Subcutaneous abdominal adipose tissue (tissue), 5 donors: Measurements from ENCODE around the gene TMEFF2.
A peak's percentile ranks its signal among the peaks of the same experiment; 100 is the strongest.
"Not testable (repeated sequence)": the region's sequence is repeated elsewhere in the genome, so short reads cannot be mapped to it uniquely, and the experiment has no call there.

Experiments used
- H3K27ac ChIP-seq: one replicate; pipeline ENCODE4 v1.7.0; 2013; ENCODE audit warnings: low read depth, mild to moderate bottlenecking, inconsistent platforms, low read length, moderate library complexity
- H3K27me3 ChIP-seq, 5 donors: one replicate each; pipeline ENCODE4 v1.7.0; 2013; ENCODE audit warnings: low read length in 5 of 5, inconsistent platforms in 1 of 5; ENCODE audit not compliant: control insufficient read depth in 5 of 5, insufficient read depth in 4 of 5
- H3K36me3 ChIP-seq, 5 donors: one replicate each; pipeline ENCODE4 v1.7.0; 2013; ENCODE audit warnings: low read length in 5 of 5; ENCODE audit not compliant: control insufficient read depth in 5 of 5, insufficient read depth in 5 of 5
- H3K4me1 ChIP-seq, 5 donors: one replicate each; pipeline ENCODE4 v1.7.0; 2013; ENCODE audit warnings: low read length in 5 of 5, mild to moderate bottlenecking in 3 of 5, moderate library complexity in 1 of 5; ENCODE audit not compliant: control insufficient read depth in 5 of 5, insufficient read depth in 5 of 5
- H3K4me3 ChIP-seq, 5 donors: one replicate each; pipeline ENCODE4 v1.7.0; 2013; ENCODE audit warnings: low read length in 5 of 5, low read depth in 1 of 5
- H3K9ac ChIP-seq, 5 donors: one replicate each; pipeline ENCODE4 v1.7.0; 2013; ENCODE audit warnings: low read length in 5 of 5, mild to moderate bottlenecking in 4 of 5, moderate library complexity in 3 of 5
- H3K9me3 ChIP-seq, 5 donors: one replicate each; pipeline ENCODE4 v1.7.0; 2013; ENCODE audit warnings: low read length in 5 of 5; ENCODE audit not compliant: control insufficient read depth in 5 of 5
- donor health status: healthy.
- donor health status: healthy.
- donor health status: healthy.
- donor health status: healthy.
- donor health status: healthy.

TMEFF2 gene

DNA sequence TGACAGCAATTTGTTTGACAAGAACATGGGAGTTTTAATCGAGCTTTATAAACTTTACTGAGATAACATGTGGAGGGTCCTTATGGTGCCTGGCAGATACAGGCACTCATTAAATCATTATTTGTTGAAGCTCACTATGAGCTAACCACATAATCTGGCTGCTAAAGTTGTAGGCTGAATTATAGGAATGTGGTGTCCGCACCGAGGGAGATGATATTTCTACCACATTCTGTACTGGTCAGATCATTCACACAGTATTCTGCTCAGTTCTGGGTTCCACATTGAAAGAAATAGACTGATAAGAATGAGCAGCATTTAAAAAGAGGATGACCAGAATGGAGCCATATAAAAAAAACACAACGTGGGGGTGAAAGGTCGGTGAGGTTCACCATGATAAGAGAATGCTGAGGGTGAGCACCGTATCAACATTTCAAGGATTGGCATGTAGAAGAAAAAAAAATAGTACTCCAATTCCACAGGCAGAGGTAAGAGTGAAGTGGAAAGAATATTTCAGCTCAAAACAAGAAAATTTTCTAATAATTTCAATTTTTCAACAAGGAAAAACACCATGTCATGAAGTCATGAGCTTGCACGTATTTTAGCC is 54.4 kb downstream of the TMEFF2 start:
- H3K4me3 ChIP-seq: no peak overlapping the region

DNA sequence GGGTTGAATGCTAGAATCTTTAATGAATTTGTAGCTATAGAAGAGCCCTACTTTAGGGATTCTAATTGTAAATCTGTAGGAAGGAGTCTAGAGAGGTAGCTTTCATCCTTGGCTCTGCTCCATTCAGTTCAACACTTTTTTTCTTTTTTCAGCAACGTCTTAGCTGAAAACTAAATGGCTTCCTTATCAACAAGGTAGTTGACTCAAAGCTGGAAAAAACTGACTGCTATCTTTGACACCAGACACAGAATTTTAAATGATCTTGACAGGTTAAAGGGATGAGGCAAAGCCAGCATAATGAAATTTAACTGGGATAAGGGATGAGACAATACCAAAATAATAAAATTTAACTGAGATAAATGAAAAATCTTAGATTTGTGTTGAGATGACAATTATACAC is 54.9 kb downstream of the TMEFF2 start:
- Histone ChIP-seq H3K36me3 (no peaks in the 10 kb centered on the region), H3K27ac (no peak overlapping the region), H3K9ac (no peak overlapping the region), H3K4me1 (no peaks in the 10 kb centered on the region), H3K9me3 (no peaks in the 10 kb centered on the region), H3K4me3 (no peak overlapping the region), H3K27me3 (no peaks in the 10 kb centered on the region)

More for the DNA sequence above, 54.4 kb downstream of the TMEFF2 start:
- Histone ChIP-seq H3K27me3 (no peaks in the 10 kb centered on the region), H3K27ac (no peak overlapping the region), H3K36me3 (no peaks in the 10 kb centered on the region), H3K4me1 (no peaks in the 10 kb centered on the region), H3K9me3 (no peaks in the 10 kb centered on the region), H3K9ac (no peak overlapping the region)

DNA sequence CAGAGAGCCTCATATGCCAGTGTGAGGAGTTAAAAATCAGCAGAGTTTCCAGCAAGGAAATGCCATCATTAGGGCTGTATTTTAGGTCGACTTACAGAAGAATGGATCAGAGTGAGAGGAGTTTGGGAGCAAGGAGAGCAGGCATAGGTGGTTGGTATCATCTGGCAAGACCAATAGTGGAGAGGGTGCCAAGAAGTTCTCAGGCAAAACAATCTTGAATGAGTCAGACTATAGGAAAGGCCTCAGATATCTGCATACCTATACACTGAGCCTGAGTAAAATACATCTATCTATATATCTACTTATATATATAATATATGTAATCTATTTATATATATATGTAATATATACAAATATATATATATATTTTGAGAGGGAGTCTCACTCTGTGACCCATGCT is 57.3 kb downstream of the TMEFF2 start:
- Histone ChIP-seq H3K27me3 (no peaks in the 10 kb centered on the region), H3K27ac (no peak overlapping the region), H3K4me1 (no peaks in the 10 kb centered on the region), H3K9ac (no peak overlapping the region), H3K36me3 (no peaks in the 10 kb centered on the region), H3K4me3 (no peak overlapping the region), H3K9me3 (no peaks in the 10 kb centered on the region)

DNA sequence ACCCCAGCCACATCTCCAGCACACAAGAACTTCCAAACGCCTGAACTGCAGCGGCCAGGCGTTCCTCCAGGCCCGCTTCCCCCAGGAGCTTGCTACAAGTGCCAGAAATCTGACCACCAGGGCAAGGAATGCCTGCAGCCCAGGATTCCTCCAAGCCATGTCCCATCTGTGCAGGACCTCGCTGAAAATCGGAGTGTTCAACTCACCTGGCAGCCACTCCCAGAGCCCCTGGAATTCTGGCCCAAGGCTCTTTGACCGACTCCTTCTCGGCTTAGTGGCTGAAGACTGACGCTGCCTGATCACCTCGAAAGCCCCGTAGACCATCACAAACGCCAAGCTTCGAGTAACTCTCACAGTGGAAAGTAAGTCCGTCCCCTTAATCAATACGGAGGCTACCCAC is 62.1 kb downstream of the TMEFF2 start:
- H3K36me3 ChIP-seq, H3K4me3 ChIP-seq, H3K27ac ChIP-seq, H3K9me3 ChIP-seq, H3K9ac ChIP-seq, H3K27me3 ChIP-seq: not testable (repeated sequence)
- peaks cover 0 to 14% (median 6%) of the 10 kb centered on the region in 5 donors for H3K4me1 ChIP-seq

DNA sequence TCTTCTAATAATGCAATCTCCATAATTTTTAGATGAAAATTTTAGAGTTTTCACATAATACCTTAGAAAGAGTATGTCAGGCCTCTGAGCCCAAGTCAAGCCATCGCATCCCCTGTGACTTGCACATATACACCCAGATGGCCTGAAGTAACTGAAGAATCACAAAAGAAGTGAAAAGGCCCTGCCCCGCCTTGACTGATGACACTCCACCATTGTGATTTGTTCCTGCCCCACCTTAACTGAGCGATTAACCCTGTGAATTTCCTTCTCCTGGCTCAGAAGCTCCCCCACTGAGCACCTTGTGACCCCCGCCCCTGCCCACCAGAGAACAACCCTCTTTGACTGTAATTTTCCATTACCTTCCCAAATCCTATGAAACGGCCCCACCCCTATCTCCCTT is 64.4 kb downstream of the TMEFF2 start:
- not testable (repeated sequence) for H3K27me3 ChIP-seq, H3K9me3 ChIP-seq, H3K4me3 ChIP-seq, H3K27ac ChIP-seq, H3K9ac ChIP-seq, H3K36me3 ChIP-seq
- peaks cover 0 to 27% (median 16%) of the 10 kb centered on the region in 5 donors for H3K4me1 ChIP-seq

DNA sequence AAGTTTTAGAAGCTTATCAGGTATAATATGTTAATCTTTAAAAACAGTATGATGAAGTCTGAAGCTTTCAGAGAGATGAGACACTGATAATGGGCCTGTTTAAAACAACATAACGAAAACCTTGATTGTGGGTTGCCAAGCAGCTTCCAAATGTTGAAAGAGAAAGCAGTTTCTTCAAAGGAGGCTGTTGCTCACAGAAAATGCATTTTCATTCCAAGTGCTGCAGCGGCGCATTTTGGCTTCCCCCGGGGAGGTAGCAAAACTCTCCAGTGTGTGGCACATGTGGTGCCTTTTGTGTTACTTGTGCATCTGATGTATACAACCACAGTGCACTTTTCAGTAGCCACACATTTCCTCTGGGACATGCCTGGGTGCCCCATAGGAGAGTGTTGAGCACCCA is 66.1 kb downstream of the TMEFF2 start:
- peaks cover 0 to 40% (median 27%) of the 10 kb centered on the region in 5 donors for H3K4me1 ChIP-seq
- peak overlapping the region in 1 of 5 donors; percentile 35 for H3K9ac ChIP-seq
- peaks cover 0 to 2% (median 0%) of the 10 kb centered on the region in 5 donors for H3K9me3 ChIP-seq
- no peaks in the 10 kb centered on the region for H3K27me3 ChIP-seq
- no peaks in the 10 kb centered on the region for H3K36me3 ChIP-seq
- H3K4me3 ChIP-seq: no peak overlapping the region
- H3K27ac ChIP-seq: peak overlapping the region; percentile 84

DNA sequence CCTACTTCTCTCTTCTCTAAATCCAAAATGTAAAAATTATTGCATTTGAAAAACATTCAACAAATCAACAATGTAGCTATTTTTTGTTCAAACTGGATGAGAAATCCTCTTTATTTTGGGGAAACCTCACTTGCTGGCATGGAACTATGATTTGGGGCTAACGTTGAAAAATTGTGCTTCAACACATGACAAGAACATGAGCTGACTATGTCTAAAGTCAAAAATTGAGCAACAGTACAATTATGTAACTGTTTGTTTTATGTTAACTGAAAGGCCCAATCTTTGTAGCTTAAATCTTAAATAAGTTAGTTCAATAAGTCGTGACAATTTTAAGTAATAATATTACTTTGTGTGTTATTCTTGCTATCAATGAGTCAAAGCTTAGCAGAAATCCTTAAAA is 67.3 kb downstream of the TMEFF2 start:
- Histone ChIP-seq H3K4me1 (peaks cover 0 to 49% (median 31%) of the 10 kb centered on the region in 5 donors), H3K4me3 (no peak overlapping the region), H3K27ac (peak overlapping the region; percentile 84), H3K9ac (no peak overlapping the region), H3K27me3 (no peaks in the 10 kb centered on the region), H3K36me3 (no peaks in the 10 kb centered on the region), H3K9me3 (peaks cover 0 to 2% (median 0%) of the 10 kb centered on the region in 5 donors)

DNA sequence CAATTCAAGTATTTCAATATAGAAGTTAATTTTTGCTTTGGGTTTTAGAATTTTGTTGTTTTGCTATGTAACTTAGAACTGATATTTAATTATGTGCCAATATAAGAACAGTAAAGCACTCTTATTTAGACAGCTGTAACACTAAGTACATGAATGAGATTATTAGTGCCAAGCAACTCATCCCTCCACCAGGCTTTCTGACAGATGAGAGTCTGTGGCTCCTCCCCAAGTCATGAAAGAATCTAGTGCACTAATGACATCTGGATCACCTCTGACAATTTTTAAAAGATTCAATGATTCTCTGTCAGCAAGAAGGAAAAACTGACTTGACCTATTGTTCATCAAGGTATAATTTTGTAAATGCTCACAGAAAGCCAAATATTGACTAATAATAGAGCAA is 67.8 kb downstream of the TMEFF2 start:
- H3K9ac ChIP-seq: no peak overlapping the region
- H3K27ac ChIP-seq: peak overlapping the region; percentile 84
- no peaks in the 10 kb centered on the region for H3K27me3 ChIP-seq
- peaks cover 0 to 53% (median 33%) of the 10 kb centered on the region in 5 donors for H3K4me1 ChIP-seq
- no peaks in the 10 kb centered on the region for H3K36me3 ChIP-seq
- H3K4me3 ChIP-seq: no peak overlapping the region
- H3K9me3 ChIP-seq: peaks cover 0 to 2% (median 0%) of the 10 kb centered on the region in 5 donors

DNA sequence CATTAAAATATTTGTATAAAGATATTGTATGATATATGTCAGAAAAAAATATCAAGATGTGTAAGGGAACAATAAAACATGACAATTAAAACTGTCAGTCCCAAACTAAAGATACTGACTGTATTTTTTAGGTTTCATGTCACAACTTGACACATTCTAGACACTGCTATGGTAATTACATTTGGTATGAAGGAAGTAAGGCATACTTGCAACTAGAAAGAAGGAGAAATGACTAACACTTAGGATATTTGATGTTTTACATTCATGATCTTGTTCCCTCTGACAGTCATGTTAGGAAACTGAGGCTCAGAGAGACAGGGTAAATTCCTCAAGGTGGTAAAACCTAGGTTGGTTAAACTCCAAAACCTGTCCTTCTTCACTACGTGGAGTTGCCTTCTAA is 68.3 kb downstream of the TMEFF2 start:
- Histone ChIP-seq H3K9me3 (peaks cover 0 to 2% (median 0%) of the 10 kb centered on the region in 5 donors), H3K9ac (no peak overlapping the region), H3K27me3 (no peaks in the 10 kb centered on the region), H3K27ac (peak overlapping the region; percentile 84), H3K36me3 (no peaks in the 10 kb centered on the region), H3K4me1 (peaks cover 0 to 55% (median 33%) of the 10 kb centered on the region in 5 donors), H3K4me3 (no peak overlapping the region)

DNA sequence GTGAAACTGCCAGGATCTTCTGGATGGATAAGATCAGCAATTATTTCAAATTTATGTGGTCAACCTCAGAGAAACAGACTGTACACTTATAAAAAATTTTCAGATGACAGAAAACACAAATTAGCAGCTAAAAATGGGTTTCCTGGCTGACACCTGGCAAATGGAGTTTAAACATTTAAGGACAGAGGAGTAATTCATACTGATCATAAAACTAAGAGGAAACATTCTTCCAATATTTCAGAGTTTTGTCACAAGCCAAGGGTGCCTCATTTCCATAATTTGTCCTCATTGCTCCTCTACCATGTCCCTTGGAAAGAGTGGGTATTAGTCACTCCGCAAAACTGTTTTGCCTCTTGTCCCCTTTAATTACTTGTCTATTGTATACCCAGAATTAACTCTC is 70.2 kb downstream of the TMEFF2 start:
- Histone ChIP-seq H3K9ac (no peak overlapping the region), H3K27ac (peak overlapping the region; percentile 47), H3K9me3 (peaks cover 0 to 2% (median 0%) of the 10 kb centered on the region in 5 donors), H3K27me3 (no peaks in the 10 kb centered on the region), H3K4me3 (no peak overlapping the region), H3K36me3 (no peaks in the 10 kb centered on the region), H3K4me1 (peaks cover 0 to 61% (median 44%) of the 10 kb centered on the region in 5 donors)
